GM15510 (cell line): ENCODE results near the gene GLB1L.

Source experiments
- POLR2A ChIP-seq: IDR thresholded peaks from 3 replicates; pipeline ENCODE4 v1.6.1; 2011; ENCODE audit warnings: borderline replicate concordance; ENCODE audit not compliant: insufficient read length; ENCODE audit errors: extremely low read depth

Gene GLB1L

DNA sequence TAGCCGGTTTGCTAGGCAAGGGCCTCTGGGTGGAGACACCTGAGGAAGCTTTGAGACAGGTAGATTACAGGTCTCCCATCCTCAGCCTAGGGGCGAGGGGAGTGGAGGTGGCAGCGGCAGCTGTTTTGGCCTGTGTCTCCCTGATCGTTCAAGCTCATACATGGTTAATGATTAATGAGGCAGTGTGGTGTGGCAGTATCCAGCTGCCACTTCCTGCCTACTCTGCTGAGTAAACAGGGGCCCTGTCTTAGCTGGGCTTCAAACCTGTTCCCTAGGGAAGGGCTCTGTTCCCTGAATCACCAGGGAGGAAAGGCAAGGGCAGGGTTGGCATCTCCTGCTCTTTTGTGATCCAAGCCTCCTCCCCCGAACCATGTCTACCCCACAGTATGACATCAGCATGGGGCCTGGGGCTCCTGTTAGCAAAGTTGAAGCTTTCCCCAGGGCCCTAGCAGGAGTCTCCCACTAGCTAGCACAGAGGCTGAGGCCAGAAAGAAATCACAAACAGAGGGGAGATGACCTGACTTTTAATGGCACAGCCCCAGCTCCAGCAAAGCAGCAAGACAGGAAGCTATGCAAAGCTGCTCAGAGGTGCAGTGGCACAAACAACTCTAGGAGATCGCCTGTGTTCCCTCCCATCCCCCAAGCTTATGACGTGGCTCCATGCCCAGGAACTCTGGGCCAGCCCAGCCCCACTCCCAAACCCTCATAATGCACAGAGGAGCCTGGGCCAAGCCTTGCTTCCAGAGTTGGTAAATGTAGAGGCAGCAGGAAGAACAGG is 4.1 kb upstream of the GLB1L start:
- peak; percentile 39 for TF ChIP-seq POLR2A

DNA sequence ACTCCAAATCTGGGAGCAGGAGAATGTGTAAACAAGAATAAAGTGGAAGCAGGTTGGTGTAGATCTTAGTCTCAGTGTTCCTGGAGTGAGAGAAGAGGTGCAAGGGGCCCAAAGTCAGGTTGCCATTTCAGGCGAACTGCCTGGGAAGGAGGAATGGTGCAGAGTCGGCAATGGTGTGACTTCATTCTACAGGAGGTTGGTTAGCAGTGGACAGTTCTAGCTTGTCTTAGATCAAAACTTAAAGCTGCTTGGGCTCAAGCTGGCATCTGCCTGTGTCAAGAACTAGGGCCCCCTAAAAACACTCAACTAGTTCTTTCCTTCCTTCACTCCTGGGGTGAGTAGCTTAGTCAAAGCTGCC is 3.6 kb upstream of the GLB1L start:
- TF ChIP-seq POLR2A = no peak

DNA sequence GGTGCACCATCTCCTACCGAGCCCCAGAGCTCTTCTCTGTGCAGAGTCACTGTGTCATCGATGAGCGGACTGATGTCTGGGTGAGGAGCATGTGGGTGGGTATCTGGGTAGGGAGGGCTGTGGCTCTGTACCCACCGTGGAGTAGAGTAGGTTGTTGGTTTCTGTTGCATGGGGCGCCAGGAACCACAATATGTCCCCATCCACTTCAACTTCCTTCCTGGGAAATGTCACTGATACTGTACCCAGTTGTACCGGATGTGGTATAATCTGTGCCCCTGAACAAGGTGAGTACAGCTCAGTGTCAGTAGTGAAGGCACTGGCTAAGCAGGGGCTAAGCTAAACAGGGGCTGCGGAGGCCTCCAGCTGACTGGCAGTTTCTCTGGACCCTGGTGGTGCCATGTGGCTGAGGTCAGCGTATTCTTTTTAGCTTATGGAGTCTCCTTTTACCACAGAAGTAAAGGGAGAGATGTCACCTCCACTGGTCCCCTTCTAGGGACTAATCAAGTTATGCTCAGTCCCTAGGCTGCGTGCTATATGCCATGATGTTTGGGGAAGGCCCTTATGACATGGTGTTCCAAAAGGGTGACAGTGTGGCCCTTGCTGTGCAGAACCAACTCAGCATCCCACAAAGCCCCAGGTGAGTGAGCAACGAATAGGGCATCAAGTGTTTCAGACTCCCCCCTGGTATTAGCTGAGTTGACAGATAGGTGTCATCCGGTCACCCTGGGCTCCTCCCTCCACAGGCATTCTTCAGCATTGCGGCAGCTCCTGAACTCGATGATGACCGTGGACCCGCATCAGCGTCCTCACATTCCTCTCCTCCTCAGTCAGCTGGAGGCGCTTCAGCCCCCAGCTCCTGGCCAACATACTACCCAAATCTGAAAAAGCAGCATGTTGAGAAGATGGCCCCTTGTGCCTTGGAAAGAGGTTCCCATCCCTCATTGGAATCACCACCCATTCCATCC is 2.7 kb upstream of the GLB1L start:
- TF ChIP-seq POLR2A = no peak

DNA sequence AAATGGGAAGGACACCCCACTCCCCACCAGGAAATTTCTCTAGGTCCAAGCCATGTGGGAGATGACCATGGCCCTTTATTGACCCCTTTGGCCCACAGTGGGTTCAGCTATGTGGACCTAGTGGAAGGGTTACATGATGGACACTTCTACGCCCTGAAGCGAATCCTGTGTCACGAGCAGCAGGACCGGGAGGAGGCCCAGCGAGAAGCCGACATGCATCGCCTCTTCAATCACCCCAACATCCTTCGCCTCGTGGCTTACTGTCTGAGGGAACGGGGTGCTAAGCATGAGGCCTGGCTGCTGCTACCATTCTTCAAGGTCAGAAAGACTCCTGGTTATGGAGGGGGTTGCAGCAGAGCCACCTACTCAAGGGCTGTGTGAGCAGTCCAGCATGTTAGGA is 1.3 kb upstream of the GLB1L start:
- no peak for TF ChIP-seq POLR2A

DNA sequence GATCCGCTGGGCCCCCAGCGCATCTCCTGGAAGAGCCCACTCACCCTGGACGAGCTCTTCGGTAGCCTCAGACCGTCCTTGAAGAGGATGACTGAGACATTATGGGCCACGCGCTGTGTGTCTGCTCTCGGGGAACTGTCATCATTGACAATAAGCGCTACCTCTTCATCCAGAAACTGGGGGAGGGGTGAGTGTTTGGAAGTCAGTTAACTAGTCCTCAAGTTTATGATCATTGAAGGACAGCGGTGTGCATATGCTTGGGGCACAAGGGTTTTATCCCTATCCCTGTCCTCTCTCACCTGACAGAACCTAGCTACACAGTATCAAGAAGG is 621 bp upstream of the GLB1L start:
- TF ChIP-seq POLR2A = no peak

DNA sequence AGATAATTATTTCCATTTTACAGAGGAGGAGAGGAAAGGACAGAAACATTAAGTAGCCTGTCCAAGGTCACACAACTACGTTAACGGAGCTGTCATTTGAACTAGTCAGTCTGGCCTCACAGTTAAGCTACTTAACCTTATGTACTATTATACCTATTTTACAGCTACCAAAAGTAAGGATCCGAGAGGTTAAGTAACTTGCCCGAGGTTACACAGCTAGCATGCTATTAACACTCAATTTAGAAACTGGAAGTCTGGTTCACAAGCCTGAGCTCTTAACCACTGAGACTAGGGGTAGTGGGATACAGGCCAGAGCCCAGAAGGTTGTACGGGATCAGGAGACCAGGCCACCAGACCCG is 476 bp downstream of the GLB1L start:
- no peak for TF ChIP-seq POLR2A

DNA sequence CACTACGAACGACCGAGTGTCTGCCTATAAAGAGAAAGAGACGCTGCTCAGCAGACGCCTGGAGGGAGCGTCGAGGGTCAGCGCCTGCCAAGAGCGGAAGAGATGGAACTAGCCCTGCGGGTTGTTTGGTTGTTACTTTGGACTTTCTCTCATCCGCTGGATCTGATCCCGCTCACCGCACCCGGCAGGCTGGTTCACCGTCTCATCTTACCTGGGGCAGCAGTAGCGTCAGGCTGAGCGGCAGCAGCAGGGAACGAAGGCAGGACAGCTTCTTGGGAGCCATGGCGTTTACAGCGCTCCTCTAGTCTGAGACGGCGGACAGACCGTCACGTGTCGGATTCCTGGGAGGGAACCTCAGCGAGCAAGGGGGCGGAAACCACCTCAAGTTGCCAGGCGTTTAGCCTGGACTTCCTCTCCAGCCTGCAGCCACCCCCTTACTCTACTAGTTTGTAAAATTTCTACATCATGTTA is 1.9 kb downstream of the GLB1L start:
- no peak for TF ChIP-seq POLR2A

DNA sequence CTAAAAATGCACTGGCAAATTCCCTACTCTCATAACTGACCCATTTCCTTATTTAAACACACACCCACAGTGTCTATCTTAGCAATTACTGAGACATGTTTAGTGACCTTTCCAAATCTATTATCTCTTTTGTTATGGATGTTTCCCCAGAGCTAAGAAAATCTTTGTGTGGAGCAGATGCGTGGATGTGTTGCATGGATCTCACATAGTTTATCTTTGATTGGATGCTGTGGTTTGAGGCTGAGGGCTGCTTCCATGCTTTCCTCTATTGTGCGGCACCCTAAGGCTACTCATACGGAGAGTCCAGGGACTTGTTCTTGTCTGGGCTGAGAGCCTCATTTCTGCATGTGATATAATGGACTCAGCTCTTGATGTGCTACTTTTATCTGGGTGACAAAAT is 10.9 kb downstream of the GLB1L start:
- TF ChIP-seq POLR2A = no peak

DNA sequence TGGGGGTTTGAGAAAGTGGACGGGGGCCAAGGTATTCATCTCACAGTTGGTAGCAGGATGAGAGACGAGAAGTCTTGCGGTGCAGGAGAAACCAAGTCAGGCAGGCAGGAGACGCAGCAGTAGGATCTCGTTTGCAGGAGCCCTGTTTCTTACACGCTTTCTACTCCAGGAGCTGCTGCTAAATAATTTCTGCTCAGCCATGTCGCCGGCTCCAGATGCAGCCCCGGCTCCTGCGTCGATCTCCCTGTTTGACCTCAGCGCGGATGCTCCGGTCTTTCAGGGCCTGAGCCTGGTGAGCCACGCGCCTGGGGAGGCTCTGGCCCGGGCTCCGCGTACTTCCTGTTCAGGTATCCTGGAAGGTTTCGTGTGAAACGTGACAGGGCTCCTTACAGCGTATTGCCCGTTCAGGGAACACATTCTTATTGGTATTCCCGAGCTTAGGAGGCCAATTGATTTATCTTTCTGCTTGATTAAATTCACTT is 15.1 kb downstream of the GLB1L start:
- TF ChIP-seq POLR2A = peak; percentile 4

DNA sequence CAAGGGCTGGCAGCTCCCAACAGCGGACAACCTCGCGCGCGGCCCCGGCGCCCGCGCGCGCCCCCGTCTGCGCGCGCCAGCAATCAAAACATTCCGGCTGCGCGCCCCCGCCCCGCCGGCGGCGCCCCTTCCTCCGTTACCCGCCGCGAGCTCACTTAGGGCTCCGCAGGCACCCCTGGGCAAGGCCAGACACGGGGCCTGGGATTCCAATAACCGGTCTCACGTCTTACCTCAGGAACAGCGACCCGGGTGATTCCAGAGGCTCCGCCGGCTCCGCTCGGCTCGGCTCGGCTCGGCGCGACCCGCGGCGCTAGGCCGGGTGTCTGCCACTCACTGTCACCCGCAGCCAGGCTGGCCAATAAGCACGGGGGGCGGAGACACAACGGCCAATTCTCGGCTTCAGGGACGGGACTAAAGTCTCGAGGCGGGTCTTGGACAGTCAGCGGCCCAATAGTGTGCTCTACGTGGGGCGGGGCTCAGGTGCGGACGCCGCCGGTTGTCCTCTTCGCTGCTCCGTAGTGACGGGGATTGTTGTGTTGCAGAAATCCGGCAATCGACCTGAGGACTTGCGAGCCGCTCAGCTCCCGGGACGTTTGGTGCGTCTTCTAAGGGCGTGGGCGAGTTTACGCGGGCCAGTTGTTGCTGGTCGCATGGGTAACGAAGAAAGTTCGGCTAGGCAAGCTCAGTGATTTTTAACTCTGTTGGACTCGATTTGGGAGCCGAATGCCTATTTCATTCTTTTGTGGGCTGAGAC is 15.8 kb downstream of the GLB1L start, which contains the start of the genes ANKZF1 and ATG9A:
Gene ANKZF1 (plus strand): TSS at position 502 of the 754 bp plus-strand sequence. CDS start 452 bp downstream, outside the sequence.
Gene ATG9A (minus strand): TSS at position 332 of the 754 bp plus-strand sequence. CDS start 1,612 bp downstream, outside the sequence.
- peak; percentile 85 for TF ChIP-seq POLR2A

DNA sequence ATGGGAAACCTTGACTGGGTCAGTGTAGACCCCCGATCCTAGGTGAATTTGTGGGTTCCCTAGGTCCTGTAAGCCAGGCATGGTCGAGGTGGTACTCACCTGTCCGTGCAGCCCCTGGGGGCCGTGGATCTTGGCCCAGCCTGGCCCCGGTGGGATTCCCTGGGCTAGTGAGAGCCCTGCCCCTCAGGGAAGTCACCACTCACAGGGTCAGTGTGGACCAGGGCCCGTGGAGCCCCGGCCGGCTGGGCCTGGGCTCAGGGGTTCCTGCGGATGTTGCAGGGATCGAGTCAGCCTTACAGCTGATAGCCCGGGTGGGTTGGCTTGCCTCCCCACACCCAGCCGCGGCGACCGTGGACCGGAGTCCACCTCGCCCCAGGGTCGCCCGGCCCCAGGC is 16.3 kb downstream of the GLB1L start:
- TF ChIP-seq POLR2A = peak; percentile 35

DNA sequence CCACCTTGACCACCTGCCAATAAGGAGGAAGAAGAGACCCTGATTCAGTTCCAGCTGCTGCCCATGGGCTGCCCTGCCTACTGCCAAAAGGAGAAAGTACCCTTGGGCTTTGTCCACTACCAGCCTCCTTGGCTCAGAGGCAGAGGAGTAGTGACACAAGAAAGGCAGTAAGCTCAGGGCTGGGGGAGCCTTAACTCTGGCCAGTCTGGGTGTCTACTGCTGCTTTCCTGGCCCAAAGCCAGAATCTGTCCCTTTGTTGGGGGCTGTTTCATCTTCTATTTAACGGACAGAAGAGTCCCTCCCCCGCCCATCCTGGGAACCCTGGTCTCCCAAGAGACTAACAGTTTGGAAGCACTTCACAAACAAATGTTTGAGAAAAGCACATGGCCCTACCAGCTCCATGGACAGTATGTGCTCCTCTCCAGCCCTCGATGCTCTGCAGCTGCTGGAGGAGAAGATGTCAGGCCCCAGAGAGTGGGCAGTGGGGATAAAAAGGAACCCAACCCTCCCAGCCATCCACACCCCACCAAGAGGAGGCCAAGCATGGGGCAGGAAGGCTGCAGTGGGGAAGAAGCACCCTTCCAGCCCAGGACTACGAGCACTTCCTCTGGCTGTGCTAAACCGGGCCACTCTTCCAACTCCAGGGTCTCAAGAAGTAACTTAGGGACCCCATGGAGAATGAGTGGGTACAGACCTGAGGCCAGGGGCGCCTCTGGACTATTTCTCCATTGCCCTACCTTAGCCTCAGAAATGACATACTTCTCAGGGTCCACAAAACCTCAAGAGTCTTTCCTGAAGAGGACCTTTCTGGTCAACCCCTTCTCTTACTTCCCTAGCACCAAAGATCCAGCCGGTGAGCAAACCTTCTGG is 17.0 kb downstream of the GLB1L start:
- TF ChIP-seq POLR2A = no peak

DNA sequence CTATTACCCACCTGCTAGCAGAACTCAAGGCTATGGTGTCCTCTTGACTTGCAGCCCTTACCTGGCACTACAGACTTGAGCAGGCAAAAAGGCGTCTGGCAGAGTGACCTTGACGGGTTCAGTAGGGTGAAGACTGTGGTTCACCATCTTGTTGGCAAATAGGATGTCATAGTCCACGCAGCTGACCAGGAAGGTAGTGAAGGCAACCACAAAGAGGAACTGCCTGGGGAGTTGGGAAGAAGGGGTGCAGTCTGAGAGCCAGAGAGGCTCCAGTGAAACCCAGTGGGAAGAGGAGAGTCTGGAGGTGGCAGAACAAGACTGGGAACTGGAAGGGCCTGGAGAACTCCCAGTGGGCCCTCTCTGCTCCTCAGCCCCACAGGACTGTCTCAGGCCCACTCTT is 19.9 kb downstream of the GLB1L start:
- TF ChIP-seq POLR2A = no peak
